HCT116 (cell line): ENCODE measurements around the gene CDC6. TPM values are rescaled to one million over a fixed set of nuclear protein-coding genes. Genes with fewer than 3 reads are reported as not detected.

Experiments
- ATAC-seq: fragments of 200-7000 bp; cut with Tn5 transposase; 2 replicates; pipeline ENCODE4 v1.9.1; 2020; ENCODE audit warnings: mild to moderate bottlenecking, moderate library complexity
- BruUV-seq: library from RNA; stranded (reverse); fragments of 400-500 nt; replicated peaks from 2 replicates; lab custom pipeline; 2021; lab: Mats Ljungman, UMichigan
- CTCF ChIA-PET: fragments of 300-600 bp; sonication (Branson Sonifier 250); formaldehyde crosslinking; loops from one replicate; lab custom pipeline; 2021; ENCODE audit warnings: antibody characterized with exemption; lab: Charles Lee
- POLR2A ChIA-PET: fragments of 300-600, 350-600 bp; sonication (Branson Sonifier 250); formaldehyde crosslinking; loops from one replicate; lab custom pipeline; 2021; ENCODE audit warnings: antibody characterized with exemption; lab: Charles Lee
- RAD21 ChIA-PET, 2 experiments: fragments of 300-600 bp; sonication (Branson Sonifier 250); formaldehyde crosslinking; loops; one replicate each; lab custom pipeline; 2023; ENCODE audit warnings: low total read pairs in 2 of 2; ENCODE audit not compliant: uncharacterized antibody in 2 of 2, unreplicated experiment in 2 of 2, low non-redundant PET in 1 of 2; lab: Charles Lee
- DNase-seq: peaks from one replicate; pipeline ENCODE4 v3.0.0-alpha.2; 2010; ENCODE audit warnings: low read depth, low spot score
- H2AFZ ChIP-seq: fragments of 200-600 bp; shearing (Covaris generic), sonication (generic); 2 replicates; pipeline ENCODE4 v1.6.1; 2017; ENCODE audit warnings: low read depth, mixed run types, mixed read lengths, antibody characterized with exemption, low read length; ENCODE audit not compliant: poor library complexity, severe bottlenecking
- H3K27ac ChIP-seq: 2 replicates; pipeline ENCODE4 v1.5.1; 2012; ENCODE audit warnings: low read depth, low read length
- H3K27me3 ChIP-seq: fragments of 200-600 bp; sonication (generic); 2 replicates; pipeline ENCODE4 v1.6.1; 2016; ENCODE audit warnings: mixed run types, low read length, mixed read lengths; ENCODE audit not compliant: insufficient read depth
- H3K36me3 ChIP-seq, 2 experiments: fragments of 200-500 bp in 1 of 2; fragments of 200-600 bp in 1 of 2; sonication (Bioruptor generic) in 1 of 2; sonication (generic) in 1 of 2; 2 replicates each; pipeline versions ENCODE4 v1.5.1 to v1.6.1; 2014 to 2016; ENCODE audit warnings: low read length in 2 of 2, inconsistent platforms in 1 of 2, mixed read lengths in 1 of 2, mixed run types in 1 of 2; ENCODE audit not compliant: insufficient read depth in 2 of 2, control insufficient read depth in 1 of 2
- H3K4me1 ChIP-seq, 2 experiments: fragments of 200-600 bp in 1 of 2; sonication (generic) in 1 of 2; 2 replicates each; pipeline versions ENCODE4 v1.5.1 to v1.6.1; 2012 to 2017; ENCODE audit warnings: low read length in 2 of 2, inconsistent platforms in 1 of 2, mild to moderate bottlenecking in 1 of 2, mixed read lengths in 1 of 2, mixed run types in 1 of 2, moderate library complexity in 1 of 2; ENCODE audit not compliant: insufficient read depth in 2 of 2, control insufficient read depth in 1 of 2
- H3K4me2 ChIP-seq: fragments of 200-600 bp; sonication (generic); 2 replicates; pipeline ENCODE4 v1.6.1; 2017; ENCODE audit warnings: mixed run types, low read length, mixed read lengths
- H3K4me3 ChIP-seq, 2 experiments: fragments of 200-600 bp in 1 of 2; sonication (generic) in 1 of 2; replicated peaks in 1 of 2; 2 replicates each; pipeline ENCODE4 v1.5.1; 2011 to 2016; ENCODE audit warnings: low read length in 2 of 2, control low read depth in 1 of 2, low read depth in 1 of 2, mild to moderate bottlenecking in 1 of 2, mixed read lengths in 1 of 2, mixed run types in 1 of 2
- H3K79me2 ChIP-seq: fragments of 200-600 bp; sonication (generic); 2 replicates; pipeline ENCODE4 v1.6.1; 2017; ENCODE audit warnings: mild to moderate bottlenecking, mixed run types, low read length, moderate library complexity, mixed read lengths; ENCODE audit not compliant: insufficient read depth
- H3K9ac ChIP-seq: fragments of 200-600 bp; sonication (generic); 2 replicates; pipeline ENCODE4 v1.6.1; 2016; ENCODE audit warnings: low read length, mixed read lengths
- H3K9me2 ChIP-seq: fragments of 200-600 bp; sonication (generic), shearing (Covaris generic); 2 replicates; pipeline ENCODE4 v1.6.1; 2017; ENCODE audit warnings: mixed run types, mild to moderate bottlenecking, moderate library complexity; ENCODE audit not compliant: insufficient read depth
- H3K9me3 ChIP-seq, 2 experiments: fragments of 200-500 bp in 1 of 2; fragments of 200-600 bp in 1 of 2; sonication (Bioruptor generic) in 1 of 2; sonication (generic) in 1 of 2; 2 replicates each; pipeline ENCODE4 v1.6.1; 2014 to 2017; ENCODE audit warnings: low read length in 2 of 2, mixed read lengths in 2 of 2, inconsistent platforms in 1 of 2, low read depth in 1 of 2, mild to moderate bottlenecking in 1 of 2, mixed run types in 1 of 2, moderate library complexity in 1 of 2; ENCODE audit not compliant: control insufficient read depth in 1 of 2, insufficient read depth in 1 of 2
- H4K20me1 ChIP-seq: fragments of 200-600 bp; sonication (generic), shearing (Covaris generic); 2 replicates; pipeline ENCODE4 v1.6.1; 2017; ENCODE audit warnings: mixed run types, mild to moderate bottlenecking, moderate library complexity; ENCODE audit not compliant: insufficient read depth
- CEBPB ChIP-seq: IDR thresholded peaks from 2 replicates; pipeline ENCODE4 v1.6.1; 2012; ENCODE audit warnings: low read depth
- ELF1 ChIP-seq: IDR thresholded peaks from 2 replicates; pipeline ENCODE4 v1.6.1; 2012; ENCODE audit warnings: low read depth, borderline replicate concordance
- EZH2phosphoT487 ChIP-seq: fragments of 200-600 bp; IDR thresholded peaks from 2 replicates; pipeline ENCODE4 v1.6.1; 2018; ENCODE audit warnings: antibody characterized with exemption, borderline replicate concordance
- MAX ChIP-seq: IDR thresholded peaks from 2 replicates; pipeline ENCODE4 v1.6.1; 2012
- POLR2AphosphoS5 ChIP-seq: IDR thresholded peaks from 2 replicates; pipeline ENCODE4 v1.6.1; 2011; ENCODE audit warnings: mild to moderate bottlenecking, low read depth, low read length, moderate library complexity
- REST ChIP-seq: IDR thresholded peaks from 2 replicates; pipeline ENCODE4 v1.6.1; 2012; ENCODE audit warnings: low read depth
- SP1 ChIP-seq: IDR thresholded peaks from 2 replicates; pipeline ENCODE4 v1.6.1; 2012; ENCODE audit warnings: low read depth
- YY1 ChIP-seq: IDR thresholded peaks from 2 replicates; pipeline ENCODE4 v1.6.1; 2011; ENCODE audit warnings: low read length, low read depth, moderate library complexity, mild to moderate bottlenecking; ENCODE audit not compliant: insufficient replicate concordance; ENCODE audit errors: extremely low read depth
- ZNF274 ChIP-seq: fragments of 200-500 bp; sonication (Bioruptor generic); IDR thresholded peaks from 2 replicates; pipeline ENCODE4 v1.6.1; 2014; ENCODE audit warnings: mild to moderate bottlenecking, low read depth, low read length, inconsistent platforms
- intact Hi-C: fragments of 100-400 bp; cut with micrococcal nuclease; formaldehyde crosslinking; loops from 2 replicates; pipeline ENCODE4 v1.10.0; 2022
- total RNA-seq: library from RNA; stranded (reverse); gene quantifications from one replicate; pipeline ENCODE4 v1.2.1, GENCODE V29; 2021; ENCODE audit not compliant: unreplicated experiment

CDC6 gene
- total RNA-seq, 1 experiment from 2014 or later, result 117 TPM

- no peak overlapping the region for H3K27ac ChIP-seq
- H3K4me3 ChIP-seq, result no peak overlapping the region
- no peaks in the 10 kb centered on the region for H3K9me3 ChIP-seq
- H2AFZ ChIP-seq, result no peak overlapping the region
- TF ChIP-seq SP1 (no peak), MAX (no peak)
- DNase-seq, result no peak
- no peaks in the 10 kb centered on the region for H3K27me3 ChIP-seq
- no TSS peak for BruUV-seq
- H4K20me1 ChIP-seq, result peaks cover 8% of the 10 kb centered on the region; the same call in 1 of the 2 replicates
- ChIA-PET CTCF (interaction anchor here (0.9 to 1.6 kb wide), 2 partner anchors 91 to 139 kb away, joined by 3 to 4 read pairs; no protein-coding TSS in a partner anchor), POLR2A (no interaction called here), RAD21 (no interaction called here)
- no peaks in the 10 kb centered on the region for H3K9me2 ChIP-seq
- no peak overlapping the region for H3K9ac ChIP-seq
- no peak for ATAC-seq
- peaks cover 12 to 16% of the 10 kb centered on the region in 2 experiments for H3K4me1 ChIP-seq
- peaks cover 83% of the 10 kb centered on the region for H3K79me2 ChIP-seq
- no peak overlapping the region for H3K4me2 ChIP-seq
- peaks cover 51 to 80% of the 10 kb centered on the region in 2 experiments for H3K36me3 ChIP-seq
- intact Hi-C loops, result loop anchor here (5.0 kb wide), 1 partner anchor 281 kb away; no protein-coding TSS in a partner anchor
Measured at GRCh38 chr17:40293363-40293762, 5.7 kb downstream of the CDC6 start.

- H3K4me3 ChIP-seq, result no peak overlapping the region
- no peak overlapping the region for H3K27ac ChIP-seq
- H4K20me1 ChIP-seq, result peaks cover 8% of the 10 kb centered on the region; the same call in 1 of the 2 replicates
- no peak overlapping the region for H3K9ac ChIP-seq
- POLR2A ChIA-PET, result no interaction called here
- H3K9me3 ChIP-seq, result no peaks in the 10 kb centered on the region
- ATAC-seq (no peak), DNase-seq (no peak)
- TF ChIP-seq SP1 (no peak), POLR2AphosphoS5 (no peak), CEBPB (no peak), EZH2phosphoT487 (no peak), ELF1 (no peak), YY1 (no peak), ZNF274 (no peak), REST (no peak)
- CTCF ChIA-PET, result interaction anchor here (0.7 kb wide), 1 partner anchor 261 kb away, joined by 3 read pairs; no protein-coding TSS in a partner anchor
- H2AFZ ChIP-seq, result no peak overlapping the region
- RAD21 ChIA-PET, result no interaction called here
- no peaks in the 10 kb centered on the region for H3K4me1 ChIP-seq
- intact Hi-C loops, result no loop called here
- BruUV-seq, result no TSS peak
- H3K27me3 ChIP-seq, result no peaks in the 10 kb centered on the region
- H3K79me2 ChIP-seq, result peaks cover 65% of the 10 kb centered on the region
- no peaks in the 10 kb centered on the region for H3K9me2 ChIP-seq
- peaks cover 58 to 85% of the 10 kb centered on the region in 2 experiments for H3K36me3 ChIP-seq
- no peak overlapping the region for H3K4me2 ChIP-seq
Measured at GRCh38 chr17:40295488-40296436, 8.1 kb downstream of the CDC6 start.
